Thyroid gland (tissue), 4 donors: ENCODE results near the gene RASA1. TPM values are rescaled to one million over a fixed set of nuclear protein-coding genes. Genes with fewer than 3 reads are reported as not detected.

ENCODE experiments used
- DNase-seq, 2 donors: peaks; one replicate each; pipeline ENCODE4 v3.0.0-alpha.2; 2019
- H3K27ac ChIP-seq, 3 donors: fragments of 200-600 bp; sonication (generic); 1 replicate in 2 of 3; 2 replicates in 1 of 3; pipeline ENCODE4 v1.5.1; 2016 to 2019; ENCODE audit warnings: mild to moderate bottlenecking in 1 of 3, moderate library complexity in 1 of 3
- H3K27me3 ChIP-seq: fragments of 200-600 bp; sonication (generic); one replicate; pipeline ENCODE4 v1.5.1; 2019
- H3K36me3 ChIP-seq, 2 donors: fragments of 200-600 bp; sonication (generic); one replicate each; pipeline ENCODE4 v1.5.1; 2016 to 2019
- H3K4me1 ChIP-seq, 2 donors: fragments of 200-600 bp; sonication (generic); one replicate each; pipeline ENCODE4 v1.5.1; 2017 to 2019
- H3K4me3 ChIP-seq, 3 donors: fragments of 200-600 bp; sonication (generic); replicated peaks in 1 of 3; 1 replicate in 2 of 3; 2 replicates in 1 of 3; pipeline ENCODE4 v1.5.1; 2016; ENCODE audit warnings: mild to moderate bottlenecking in 1 of 3
- H3K9me3 ChIP-seq: fragments of 200-600 bp; sonication (generic); one replicate; pipeline ENCODE4 v1.5.1; 2017
- CTCF ChIP-seq, 6 experiments: fragments of 200-600 bp in 3 of 6; fragments of 450-650 bp in 3 of 6; sonication (generic) in 3 of 6; IDR thresholded peaks; one replicate each; pipeline ENCODE4 v1.5.1; 2016 to 2019; ENCODE audit warnings: antibody characterized with exemption in 6 of 6, mild to moderate bottlenecking in 2 of 6, inconsistent platforms in 1 of 6, moderate library complexity in 1 of 6
- POLR2A ChIP-seq, 2 donors: fragments of 450-650 bp; IDR thresholded peaks; one replicate each; pipeline ENCODE4 v1.6.1; 2017; ENCODE audit warnings: antibody characterized with exemption in 2 of 2, mild to moderate bottlenecking in 2 of 2, moderate library complexity in 1 of 2
- WGBS, 2 donors: methylation state at CpG; one replicate each; pipeline ENCODE4 v1.1.5; 2017; 5-methylcytosine and 5-hydroxymethylcytosine counted together
- intact Hi-C: fragments of 100-400 bp; cut with DNase I; formaldehyde crosslinking; loops from one replicate; pipeline ENCODE4 v1.15.1; 2023
- total RNA-seq, 4 donors: library from RNA; depleted of rRNA; stranded (reverse); fragments of >200 nt; gene quantifications; one replicate each; pipeline ENCODE4 v1.2.3, GENCODE V29; 2016

RASA1 gene
- total RNA-seq, 4 donors from 2014 or later = 45.2 to 57.1 (median 52.8) TPM

GRCh38 chr5:87347841-87348240 lies 80.2 kb downstream of the RASA1 start:
- no peaks in the 10 kb centered on the region for H3K27me3 ChIP-seq
- no peaks in the 10 kb centered on the region for H3K9me3 ChIP-seq
- no peak for DNase-seq
- no peaks in the 10 kb centered on the region for H3K36me3 ChIP-seq
- H3K4me3 ChIP-seq = no peak overlapping the region
- intact Hi-C loops = no loop called here
- TF ChIP-seq CTCF (IDR thresholded peaks at IDR 0.05) (no peak), POLR2A (IDR thresholded peaks at IDR 0.05) (no peak)
- peak overlapping the region; percentile 50 to 76 (median 75) for H3K27ac ChIP-seq
- peaks cover 7% of the 10 kb centered on the region in 2 donors for H3K4me1 ChIP-seq

GRCh38 chr5:87354496-87354895 lies 86.8 kb downstream of the RASA1 start:
- TF ChIP-seq CTCF (IDR thresholded peaks at IDR 0.05) (no peak), POLR2A (IDR thresholded peaks at IDR 0.05) (no peak)
- Histone ChIP-seq H3K27ac (no peak overlapping the region), H3K4me1 (no peaks in the 10 kb centered on the region), H3K9me3 (no peaks in the 10 kb centered on the region), H3K27me3 (no peaks in the 10 kb centered on the region), H3K4me3 (no peak overlapping the region), H3K36me3 (peaks cover 3 to 6% of the 10 kb centered on the region in 2 donors)
- intact Hi-C loops = no loop called here
- DNase-seq = no peak
- 100% methylated on average over 1 of the region's 1 CpG for WGBS, 2 donors

- no peaks in the 10 kb centered on the region for H3K4me1 ChIP-seq
- intact Hi-C loops = no loop called here
- H3K9me3 ChIP-seq = no peaks in the 10 kb centered on the region
- no peak overlapping the region for H3K27ac ChIP-seq
- TF ChIP-seq CTCF (IDR thresholded peaks at IDR 0.05) (no peak), POLR2A (IDR thresholded peaks at IDR 0.05) (no peak)
- H3K36me3 ChIP-seq = peaks cover 4 to 6% of the 10 kb centered on the region in 2 donors
- no peak for DNase-seq
- 94 to 98% methylated on average over 2 of the region's 2 CpGs for WGBS, 2 donors
- no peaks in the 10 kb centered on the region for H3K27me3 ChIP-seq
- no peak overlapping the region for H3K4me3 ChIP-seq
Measured at GRCh38 chr5:87359106-87359505, 91.4 kb downstream of the RASA1 start.

GRCh38 chr5:87360132-87360531 lies 92.4 kb downstream of the RASA1 start:
- no peak for DNase-seq
- Histone ChIP-seq H3K9me3 (no peaks in the 10 kb centered on the region), H3K4me3 (no peak overlapping the region), H3K27me3 (no peaks in the 10 kb centered on the region), H3K27ac (no peak overlapping the region), H3K4me1 (no peaks in the 10 kb centered on the region), H3K36me3 (peaks cover 1 to 5% of the 10 kb centered on the region in 2 donors)
- no peak for TF ChIP-seq POLR2A (IDR thresholded peaks at IDR 0.05)
- no peak for TF ChIP-seq CTCF (IDR thresholded peaks at IDR 0.05)
- intact Hi-C loops = no loop called here
- WGBS, 2 donors = 98% methylated on average over 11 of the region's 11 CpGs

- Histone ChIP-seq H3K27ac (no peak overlapping the region), H3K9me3 (no peaks in the 10 kb centered on the region), H3K4me1 (no peaks in the 10 kb centered on the region), H3K36me3 (peaks cover 0 to 2% of the 10 kb centered on the region in 2 donors), H3K4me3 (no peak overlapping the region), H3K27me3 (no peaks in the 10 kb centered on the region)
- no peak for DNase-seq
- intact Hi-C loops = no loop called here
- WGBS, 2 donors = 87 to 93% methylated on average over 2 of the region's 2 CpGs
- TF ChIP-seq CTCF (IDR thresholded peaks at IDR 0.05) = no peak
- TF ChIP-seq POLR2A (IDR thresholded peaks at IDR 0.05) = no peak
Measured at GRCh38 chr5:87361031-87361445, 93.4 kb downstream of the RASA1 start.
